Measurements from ENCODE around the gene ABTB1. TPM values are rescaled to one million over a fixed set of nuclear protein-coding genes. Genes with fewer than 3 reads are reported as not detected.

Gene ABTB1
- total and polyA plus RNA-seq, 9 donors, result 5.5 to 64.4 (median 26.7) TPM

DNA sequence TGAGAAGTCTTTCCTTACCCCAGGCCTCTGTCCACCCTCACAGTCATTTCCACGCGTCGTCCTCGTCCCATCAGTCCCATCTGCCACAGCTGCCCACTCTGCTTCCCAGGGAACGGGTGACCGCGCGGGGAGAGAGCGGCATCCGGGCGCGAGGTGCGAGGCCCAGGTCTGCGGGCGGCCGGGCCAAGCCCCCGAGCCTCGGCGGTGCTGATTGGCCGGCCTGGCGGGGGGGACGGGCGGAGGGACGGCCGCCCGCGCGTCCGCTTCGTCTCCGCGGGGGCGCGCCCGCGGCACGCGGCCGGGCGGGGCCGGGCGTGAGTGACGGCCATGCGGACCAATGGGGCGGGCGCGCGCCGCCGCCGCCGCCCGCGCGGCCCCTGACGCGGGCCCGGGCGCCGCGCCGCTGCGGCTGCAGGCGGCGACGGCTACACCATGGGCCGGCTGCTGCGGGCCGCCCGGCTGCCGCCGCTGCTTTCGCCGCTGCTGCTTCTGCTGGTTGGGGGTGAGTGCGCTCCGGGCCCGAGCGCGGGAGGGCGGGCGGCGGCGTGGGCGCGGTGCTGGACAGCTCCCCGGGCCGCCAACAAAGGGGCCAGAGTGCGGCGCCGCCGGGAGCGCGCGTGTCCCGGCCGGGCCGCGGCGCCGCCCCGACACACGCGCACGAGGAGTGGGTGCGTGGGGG, 43.8 kb upstream of the ABTB1 start, which contains the start of gene PODXL2:
PODXL2 (plus strand) TSS at position 398 of the 679 bp plus-strand sequence; CDS start at position 433, 35 bp downstream.
- Histone ChIP-seq H3K27me3 (no peaks in the 10 kb centered on the region), H3K9me3 (no peaks in the 10 kb centered on the region), H3K27ac (no peak within 1 kb of the TSS), H3K4me1 (ENCODE audit: insufficient read depth) (peaks cover 12% of the 10 kb centered on the region), H3K36me3 (no peaks in the 10 kb centered on the region), H3K4me3 (peak within 1 kb of the TSS; percentile 32)
- WGBS, 3 donors, result 2 to 4% (median 4%) methylated on average over 52 to 102 of the region's 105 CpGs
- peak; percentile 45 to 75 (median 64) for DNase-seq
- intact Hi-C loops (cut with DNase I), result no loop called here
- TF ChIP-seq, protein P1, sequence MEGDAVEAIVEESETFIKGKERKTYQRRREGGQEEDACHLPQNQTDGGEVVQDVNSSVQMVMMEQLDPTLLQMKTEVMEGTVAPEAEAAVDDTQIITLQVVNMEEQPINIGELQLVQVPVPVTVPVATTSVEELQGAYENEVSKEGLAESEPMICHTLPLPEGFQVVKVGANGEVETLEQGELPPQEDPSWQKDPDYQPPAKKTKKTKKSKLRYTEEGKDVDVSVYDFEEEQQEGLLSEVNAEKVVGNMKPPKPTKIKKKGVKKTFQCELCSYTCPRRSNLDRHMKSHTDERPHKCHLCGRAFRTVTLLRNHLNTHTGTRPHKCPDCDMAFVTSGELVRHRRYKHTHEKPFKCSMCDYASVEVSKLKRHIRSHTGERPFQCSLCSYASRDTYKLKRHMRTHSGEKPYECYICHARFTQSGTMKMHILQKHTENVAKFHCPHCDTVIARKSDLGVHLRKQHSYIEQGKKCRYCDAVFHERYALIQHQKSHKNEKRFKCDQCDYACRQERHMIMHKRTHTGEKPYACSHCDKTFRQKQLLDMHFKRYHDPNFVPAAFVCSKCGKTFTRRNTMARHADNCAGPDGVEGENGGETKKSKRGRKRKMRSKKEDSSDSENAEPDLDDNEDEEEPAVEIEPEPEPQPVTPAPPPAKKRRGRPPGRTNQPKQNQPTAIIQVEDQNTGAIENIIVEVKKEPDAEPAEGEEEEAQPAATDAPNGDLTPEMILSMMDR (IDR thresholded peaks at IDR 0.05), result no peak
- TF ChIP-seq EP300 (IDR thresholded peaks at IDR 0.05) (no peak), POLR2A (IDR thresholded peaks at IDR 0.05) (no peak)

DNA sequence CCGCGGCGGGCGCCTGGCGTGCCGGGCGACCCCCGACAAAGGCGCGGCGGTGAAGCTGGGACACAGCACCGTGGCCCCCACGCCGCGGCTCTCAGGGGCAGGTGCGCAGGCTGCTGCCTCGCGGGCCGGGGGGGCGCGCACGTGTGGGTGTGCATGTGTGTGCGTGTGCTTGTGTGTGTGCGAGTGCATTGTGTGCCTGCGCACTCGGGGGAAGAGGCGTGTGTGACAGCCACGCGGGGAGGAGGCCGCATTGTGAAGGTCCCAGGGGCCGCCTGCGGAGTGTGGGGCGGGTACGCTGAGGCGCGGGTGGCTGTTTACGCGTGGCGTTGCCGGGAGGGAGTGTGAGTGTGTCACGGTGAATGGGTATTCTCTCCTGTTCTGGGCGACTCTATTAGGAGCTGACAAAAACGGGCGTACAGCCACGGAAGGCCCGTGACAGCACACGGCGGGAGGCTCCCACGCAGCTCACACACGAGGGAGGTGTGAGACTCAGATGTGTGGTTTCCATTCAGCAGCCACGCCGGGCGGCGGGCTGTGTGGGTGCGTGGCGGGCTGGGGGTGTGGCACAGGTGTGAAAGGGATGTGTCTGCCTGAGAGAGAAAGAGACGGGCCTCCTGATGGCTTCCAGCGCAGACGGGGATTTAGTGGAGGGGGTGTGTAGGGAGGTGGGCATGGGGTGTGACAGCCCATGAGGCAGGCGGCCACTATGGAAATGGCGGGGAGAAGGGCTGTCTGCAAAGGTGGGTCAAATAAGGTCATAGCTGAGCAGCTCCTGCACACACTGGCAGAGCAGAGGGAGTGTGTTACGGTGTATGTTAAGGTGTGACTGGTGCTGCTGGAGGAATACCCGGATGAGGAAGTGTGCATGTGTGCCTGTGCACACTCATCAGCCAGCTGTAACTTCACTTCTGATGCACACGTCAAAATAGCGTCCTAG, 43.0 kb upstream of the ABTB1 start:
- Histone ChIP-seq H3K27ac (no peak overlapping the region), H3K4me1 (ENCODE audit: insufficient read depth) (peaks cover 12% of the 10 kb centered on the region), H3K4me3 (peak overlapping the region; percentile 32), H3K36me3 (no peaks in the 10 kb centered on the region), H3K9me3 (no peaks in the 10 kb centered on the region), H3K27me3 (no peaks in the 10 kb centered on the region)
- DNase-seq, result peak in 4 of 5 donors; percentile 37 to 54 (median 42)
- WGBS, 3 donors, result 10 to 16% (median 10%) methylated on average over 50 to 65 of the region's 65 CpGs
- TF ChIP-seq, protein P1 (IDR thresholded peaks at IDR 0.05), result no peak
- TF ChIP-seq EP300 (IDR thresholded peaks at IDR 0.05), result no peak
- TF ChIP-seq POLR2A (IDR thresholded peaks at IDR 0.05), result no peak
- intact Hi-C loops (cut with DNase I), result no loop called here

DNA sequence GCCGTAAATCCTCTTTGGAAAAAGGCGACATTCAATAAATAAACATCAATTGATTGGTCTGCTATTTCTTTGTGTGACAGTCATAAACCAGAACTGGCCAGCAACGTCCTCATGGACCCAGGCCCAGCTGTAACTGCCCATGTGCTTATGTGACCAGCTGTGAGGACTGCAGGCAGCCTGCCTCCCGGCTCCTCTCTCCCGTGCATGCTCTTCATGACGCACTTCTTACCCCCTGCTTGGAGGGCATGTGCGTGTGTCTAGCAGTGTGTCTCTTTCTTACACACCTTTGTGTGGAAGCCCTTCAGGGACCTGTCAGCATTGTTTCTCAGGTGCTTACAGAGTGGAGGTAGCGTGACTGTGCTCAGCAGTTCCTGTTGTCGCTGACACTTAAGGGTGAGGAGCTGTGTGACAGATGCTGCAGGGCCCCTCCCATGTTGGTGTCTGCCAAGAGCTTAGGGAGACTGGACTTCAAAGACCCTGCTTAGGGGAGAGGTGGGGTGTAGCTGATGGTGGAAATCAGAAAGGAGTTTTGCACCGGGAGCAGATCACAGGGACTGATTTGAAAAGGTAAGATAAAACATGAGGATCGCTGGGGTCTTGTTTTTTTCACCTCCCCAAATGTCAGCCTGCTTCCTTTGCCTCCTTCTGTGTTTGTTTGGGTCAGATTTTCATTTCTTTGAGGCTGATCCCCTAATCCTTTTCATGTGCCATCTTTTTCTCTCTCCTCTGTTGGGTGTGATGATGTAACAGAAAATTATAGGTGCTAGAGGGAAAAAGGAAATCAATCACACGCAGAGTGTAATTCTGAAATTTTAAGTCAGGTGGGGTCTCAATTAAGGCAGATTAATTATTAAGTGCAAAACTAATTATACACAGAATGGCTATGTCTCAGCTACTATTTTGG, 41.7 kb upstream of the ABTB1 start:
- H3K27me3 ChIP-seq, result no peaks in the 10 kb centered on the region
- 81 to 91% (median 87%) methylated on average over 12 of the region's 12 CpGs for WGBS, 3 donors
- H3K4me3 ChIP-seq, result no peak overlapping the region
- TF ChIP-seq, protein P1 (IDR thresholded peaks at IDR 0.05), result no peak
- no peak for TF ChIP-seq POLR2A (IDR thresholded peaks at IDR 0.05)
- TF ChIP-seq EP300 (IDR thresholded peaks at IDR 0.05), result no peak
- intact Hi-C loops (cut with DNase I), result no loop called here
- peaks cover 12% of the 10 kb centered on the region for H3K4me1 ChIP-seq (ENCODE audit: insufficient read depth)
- no peak overlapping the region for H3K27ac ChIP-seq
- DNase-seq, result no peak
- H3K9me3 ChIP-seq, result no peaks in the 10 kb centered on the region
- H3K36me3 ChIP-seq, result no peaks in the 10 kb centered on the region

All from ovary (tissue), 9 donors.